Measurements from ENCODE around the gene TRAF2.

The TRAF2 gene

GRCh38 chr9:136917902-136918301, 31.6 kb downstream of the TRAF2 start:
- no peak for DNase-seq

GRCh38 chr9:136920069-136920468, 33.8 kb downstream of the TRAF2 start:
- no peak for DNase-seq

GRCh38 chr9:136920734-136921231, 34.5 kb downstream of the TRAF2 start:
- no peak for DNase-seq

- no peak for DNase-seq
Observed at GRCh38 chr9:136921307-136921706, 35.0 kb downstream of the TRAF2 start.

- no peak for DNase-seq
Observed at GRCh38 chr9:136921718-136922117, 35.4 kb downstream of the TRAF2 start.

GRCh38 chr9:136922540-136922939, 36.2 kb downstream of the TRAF2 start:
- no peak for DNase-seq

GRCh38 chr9:136923881-136924280, 37.6 kb downstream of the TRAF2 start:
- DNase-seq, result no peak

GRCh38 chr9:136925414-136926153, 39.3 kb downstream of the TRAF2 start:
- DNase-seq, result no peak

- no peak for DNase-seq
Observed at GRCh38 chr9:136926154-136926704, 39.9 kb downstream of the TRAF2 start.

- DNase-seq, result no peak
Observed at GRCh38 chr9:136926749-136927148, 40.4 kb downstream of the TRAF2 start.

GRCh38 chr9:136927343-136928271, 41.3 kb downstream of the TRAF2 start:
- no peak for DNase-seq

GRCh38 chr9:136928591-136928990, 42.3 kb downstream of the TRAF2 start:
- DNase-seq, result no peak

GRCh38 chr9:136930014-136930413, 43.7 kb downstream of the TRAF2 start:
- DNase-seq, result no peak

- no peak for DNase-seq
Observed at GRCh38 chr9:136931611-136932130, 45.4 kb downstream of the TRAF2 start.

GRCh38 chr9:136934277-136934676, 48.0 kb downstream of the TRAF2 start:
- DNase-seq, result no peak

- no peak for DNase-seq
Observed at GRCh38 chr9:136935651-136936050, 49.3 kb downstream of the TRAF2 start.

- no peak for DNase-seq
Observed at GRCh38 chr9:136936645-136937170, 50.4 kb downstream of the TRAF2 start.

- DNase-seq, result no peak
Observed at GRCh38 chr9:136937186-136938001, 51.1 kb downstream of the TRAF2 start.

- no peak for DNase-seq
Observed at GRCh38 chr9:136939431-136939995, 53.2 kb downstream of the TRAF2 start.

- DNase-seq, result no peak
Observed at GRCh38 chr9:136939996-136940525, 53.7 kb downstream of the TRAF2 start.

GRCh38 chr9:136940526-136941230, 54.4 kb downstream of the TRAF2 start:
- DNase-seq, result no peak

Data from effector CD8-positive, alpha-beta T cell (primary cell).